Right kidney (tissue), 1 donor: ENCODE measurements around the gene MYADML2.
A peak's percentile ranks its signal among the peaks of the same experiment; 100 is the strongest.

ENCODE experiments used
- DNase-seq: peaks from one replicate; pipeline ENCODE4 v3.0.0-alpha.2; 2016

The MYADML2 gene

DNA sequence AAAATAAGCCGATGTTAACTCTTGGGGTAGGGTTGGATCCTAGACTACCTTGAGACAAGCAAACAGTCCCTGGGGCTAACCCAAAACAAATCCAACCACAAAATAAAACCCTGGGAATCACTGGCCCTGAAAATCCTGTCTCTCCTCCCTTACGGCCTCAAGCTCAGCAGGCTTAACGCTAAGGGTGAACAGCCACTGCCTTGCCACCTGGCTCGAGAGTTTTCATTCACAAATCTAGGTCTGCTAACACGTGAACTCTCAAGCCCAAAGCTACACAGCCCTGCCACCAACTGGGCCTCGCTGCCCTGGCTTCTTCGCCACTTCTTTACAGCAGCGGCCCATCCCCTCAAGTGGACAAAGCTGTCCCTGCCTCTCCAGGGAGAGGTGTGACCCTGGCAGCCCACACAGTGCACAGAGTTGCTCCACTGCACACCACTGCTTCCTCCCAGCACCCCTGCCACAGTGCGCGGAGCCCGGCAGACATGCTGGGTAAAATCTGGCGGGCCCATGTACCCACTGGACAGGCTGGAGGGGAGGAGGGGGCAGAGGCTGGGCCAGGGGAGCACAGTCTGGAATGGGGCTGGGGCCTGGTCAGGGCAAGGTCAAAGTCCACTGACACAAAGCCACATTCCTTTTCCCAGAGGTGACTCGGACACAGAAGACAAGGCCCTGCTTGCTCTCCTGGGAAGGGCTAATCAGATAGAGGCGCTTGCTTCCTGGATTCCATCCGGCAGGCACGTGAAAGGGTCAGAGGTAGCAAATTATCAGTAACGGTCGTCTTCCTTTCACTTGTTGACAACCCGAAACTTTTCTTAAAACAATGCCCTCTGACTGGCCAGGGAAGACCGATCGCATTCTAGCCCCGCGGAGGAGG lies 36.8 kb downstream of the MYADML2 start:
- DNase-seq: peak; percentile 15

DNA sequence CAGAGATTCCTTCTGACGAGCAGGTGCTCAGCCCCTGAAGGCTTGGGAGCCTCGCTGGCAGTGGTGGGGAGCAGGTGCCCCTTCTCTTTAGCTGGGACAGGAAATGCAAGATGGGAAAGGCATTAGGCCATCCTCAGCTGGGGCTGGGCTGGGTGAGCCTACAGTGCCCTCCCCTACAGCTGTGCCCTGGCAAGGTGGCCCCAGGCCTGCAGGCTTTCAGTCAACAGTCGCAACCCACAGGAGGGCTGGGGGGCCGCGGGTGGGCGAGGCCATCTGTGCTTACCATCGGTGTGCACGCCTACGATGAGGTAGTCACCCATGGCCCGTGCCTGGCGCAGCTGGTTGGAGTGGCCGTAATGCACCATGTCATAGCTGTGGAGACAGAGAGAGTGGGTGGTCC lies 37.8 kb downstream of the MYADML2 start:
- no peak for DNase-seq

DNA sequence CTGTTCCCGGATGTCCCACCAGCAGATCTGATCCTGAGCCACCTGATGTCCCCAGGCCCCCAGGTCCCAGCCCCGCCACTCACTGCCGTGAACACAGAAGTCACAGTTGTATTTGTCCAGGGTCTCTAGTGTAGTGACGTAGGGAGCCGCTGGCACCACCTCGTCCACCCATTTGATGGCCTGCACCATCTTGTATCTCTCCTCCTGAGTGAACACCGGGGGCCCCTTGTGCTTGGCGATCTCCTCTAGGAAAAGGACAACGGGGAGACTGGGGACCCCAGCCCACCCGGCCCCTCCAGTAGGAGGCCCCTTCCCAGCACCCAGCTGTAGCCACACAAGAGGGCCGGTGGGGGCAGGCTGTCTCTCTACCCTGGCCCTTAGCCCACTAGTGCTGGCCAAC lies 38.2 kb downstream of the MYADML2 start:
- DNase-seq: no peak

DNA sequence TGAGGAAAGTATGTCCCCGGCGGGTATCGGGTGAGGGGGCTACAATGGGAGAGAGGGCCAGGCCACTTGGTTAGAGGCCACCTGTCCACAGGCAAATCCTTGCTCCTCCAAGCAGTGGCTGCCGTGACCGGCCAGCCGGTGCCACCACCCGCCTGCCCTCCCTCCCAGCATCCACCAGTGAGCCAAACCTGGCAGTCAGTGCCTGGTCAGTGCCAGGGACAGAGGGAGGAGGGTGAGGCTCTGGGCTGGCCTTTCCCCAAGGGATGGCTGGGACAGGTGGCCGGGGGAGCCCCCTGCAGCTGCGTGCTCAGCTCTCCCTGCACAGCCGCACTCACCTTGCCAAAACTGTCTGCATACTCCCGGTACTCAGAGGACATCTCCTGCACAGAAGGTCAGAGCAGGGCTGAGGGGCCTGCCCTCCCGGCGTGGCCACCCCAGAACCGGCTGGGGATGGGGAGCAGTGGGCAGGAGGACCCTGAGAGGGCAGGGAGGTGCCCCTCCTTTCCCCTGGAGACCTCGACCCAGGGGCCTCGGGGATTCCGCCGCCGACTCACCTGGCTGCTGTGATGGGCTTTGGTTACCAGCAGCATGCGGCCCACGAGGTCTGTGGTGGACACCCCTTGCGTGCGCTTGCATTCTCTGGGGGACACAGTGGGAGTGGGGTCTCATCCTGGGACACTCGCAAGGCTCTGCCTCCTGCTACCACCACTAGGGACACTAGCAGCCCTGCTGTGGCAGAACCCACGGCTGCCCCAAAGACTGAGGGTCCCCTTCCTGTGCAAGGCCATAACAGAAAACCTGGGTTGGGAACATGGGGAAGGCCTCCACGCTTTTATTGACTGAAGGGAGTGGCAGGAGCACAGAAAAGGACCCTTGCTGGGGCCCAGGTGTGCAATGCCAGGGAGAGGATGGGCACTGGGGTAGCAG lies 39.6 kb downstream of the MYADML2 start:
- no peak for DNase-seq

DNA sequence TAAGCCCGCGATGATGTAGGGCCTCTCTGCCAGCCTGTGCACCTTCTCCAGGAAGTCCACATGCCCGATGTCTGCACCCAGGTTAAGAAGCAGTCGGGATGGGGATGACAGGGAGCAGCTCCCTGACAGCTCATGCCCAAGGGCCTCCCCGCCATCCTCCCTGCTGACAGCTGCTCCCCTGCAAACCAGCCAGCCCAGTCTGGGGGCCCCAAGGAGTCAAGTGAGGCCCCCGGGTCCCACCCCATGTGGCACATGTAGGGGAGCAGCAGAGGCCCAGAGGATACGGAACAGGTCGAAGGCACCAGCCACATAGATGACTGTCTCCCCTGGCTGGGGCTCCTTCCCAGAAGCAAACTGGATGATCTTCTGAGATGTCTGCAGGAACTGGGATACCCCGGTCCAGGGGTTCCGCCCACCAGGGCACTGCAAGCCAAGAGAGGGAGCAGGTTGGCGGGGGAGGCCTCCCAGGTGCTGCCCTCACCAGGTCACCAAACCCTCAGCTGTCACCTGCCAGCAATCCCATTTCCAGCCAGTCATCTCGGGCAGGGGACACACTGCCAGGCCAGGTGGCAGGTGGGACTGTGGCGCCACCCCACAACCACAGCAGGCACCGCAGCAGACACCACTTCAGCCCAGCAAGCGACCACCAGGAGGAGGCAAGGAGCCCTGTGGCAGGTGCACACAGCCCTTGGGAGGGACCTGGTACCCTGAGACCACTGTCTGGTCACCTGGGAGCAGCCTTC lies 40.4 kb downstream of the MYADML2 start:
- no peak for DNase-seq

DNA sequence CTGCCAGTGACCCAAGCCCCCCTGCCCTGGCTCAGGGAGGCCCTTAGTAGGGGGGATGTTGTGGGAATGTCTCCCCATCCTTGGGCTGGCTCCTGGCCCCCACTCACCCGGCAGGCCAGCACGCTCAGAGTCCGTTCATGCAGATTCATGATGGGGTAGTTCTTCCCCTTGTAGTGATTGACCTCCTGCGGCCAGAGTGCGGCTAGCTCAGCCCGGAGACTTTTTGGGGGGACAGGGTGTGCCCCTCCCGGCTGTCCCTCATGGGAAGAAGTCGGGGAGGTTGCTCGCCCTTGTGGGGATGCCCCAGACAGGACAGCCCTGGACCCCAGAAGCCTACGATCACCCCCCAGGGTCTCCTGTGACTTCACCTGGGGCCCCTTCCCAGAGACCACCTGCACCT lies 41.0 kb downstream of the MYADML2 start:
- no peak for DNase-seq

DNA sequence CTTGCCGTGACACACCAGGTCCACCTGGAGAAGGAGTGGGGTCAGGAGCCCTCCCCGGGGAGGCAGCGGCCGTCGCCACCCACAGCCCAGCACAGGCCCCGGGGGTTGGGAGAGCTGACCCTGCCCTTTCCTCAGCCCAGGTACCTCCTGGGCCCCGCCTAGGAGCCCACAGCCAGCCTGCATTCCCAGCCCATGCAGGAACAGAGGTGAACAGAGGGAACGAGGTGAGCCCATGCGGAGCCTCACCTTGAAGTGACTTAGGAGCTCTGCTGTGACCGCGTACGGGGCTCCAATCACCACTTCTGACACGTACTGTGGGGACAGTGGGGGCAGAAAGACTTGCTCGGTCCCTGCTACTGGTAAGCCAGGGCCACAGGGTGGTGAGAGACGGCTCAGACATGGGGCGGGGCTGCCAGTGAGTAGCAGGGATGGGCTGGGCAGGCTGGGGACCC lies 41.6 kb downstream of the MYADML2 start:
- no peak for DNase-seq

DNA sequence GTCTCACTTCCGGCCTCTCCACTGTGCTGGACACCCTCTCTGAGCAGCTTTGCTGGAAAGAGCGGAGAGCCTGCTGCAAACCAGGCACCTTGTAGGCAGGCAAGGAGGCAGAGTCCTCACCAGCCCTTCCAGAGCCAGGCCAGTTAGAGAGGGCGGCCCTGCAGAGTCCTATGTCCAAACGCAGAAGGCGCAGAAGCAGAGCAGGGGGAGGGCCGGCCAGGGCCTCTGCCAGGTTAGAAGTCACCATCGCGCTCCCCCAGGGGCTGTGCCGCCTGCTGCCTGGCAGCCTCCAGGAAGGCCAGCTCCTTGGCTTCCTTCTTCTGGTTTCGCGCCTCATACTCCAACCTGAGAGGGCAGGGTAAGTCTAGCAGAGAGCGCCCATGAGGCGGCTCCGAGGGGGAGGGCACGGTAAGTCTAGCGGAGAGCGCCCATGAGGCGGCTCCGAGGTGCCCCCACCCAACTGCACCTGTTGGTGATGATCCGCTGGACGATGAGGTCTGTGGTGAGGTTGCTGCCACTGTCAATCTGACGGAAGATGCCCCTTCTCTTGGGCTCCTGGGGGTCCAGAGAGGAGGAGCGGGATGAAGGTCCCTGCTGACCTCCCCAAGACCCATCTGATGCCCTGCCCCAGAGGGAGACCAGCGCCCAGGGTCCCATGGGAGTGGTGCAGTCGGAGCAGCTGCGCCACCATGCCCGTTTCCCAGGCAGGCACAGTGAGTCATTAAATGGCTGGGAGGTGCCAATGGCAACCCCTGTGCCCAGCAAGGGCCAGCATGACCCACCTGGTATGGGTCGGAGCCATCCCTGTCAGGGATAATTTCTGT lies 42.2 kb downstream of the MYADML2 start:
- no peak for DNase-seq

DNA sequence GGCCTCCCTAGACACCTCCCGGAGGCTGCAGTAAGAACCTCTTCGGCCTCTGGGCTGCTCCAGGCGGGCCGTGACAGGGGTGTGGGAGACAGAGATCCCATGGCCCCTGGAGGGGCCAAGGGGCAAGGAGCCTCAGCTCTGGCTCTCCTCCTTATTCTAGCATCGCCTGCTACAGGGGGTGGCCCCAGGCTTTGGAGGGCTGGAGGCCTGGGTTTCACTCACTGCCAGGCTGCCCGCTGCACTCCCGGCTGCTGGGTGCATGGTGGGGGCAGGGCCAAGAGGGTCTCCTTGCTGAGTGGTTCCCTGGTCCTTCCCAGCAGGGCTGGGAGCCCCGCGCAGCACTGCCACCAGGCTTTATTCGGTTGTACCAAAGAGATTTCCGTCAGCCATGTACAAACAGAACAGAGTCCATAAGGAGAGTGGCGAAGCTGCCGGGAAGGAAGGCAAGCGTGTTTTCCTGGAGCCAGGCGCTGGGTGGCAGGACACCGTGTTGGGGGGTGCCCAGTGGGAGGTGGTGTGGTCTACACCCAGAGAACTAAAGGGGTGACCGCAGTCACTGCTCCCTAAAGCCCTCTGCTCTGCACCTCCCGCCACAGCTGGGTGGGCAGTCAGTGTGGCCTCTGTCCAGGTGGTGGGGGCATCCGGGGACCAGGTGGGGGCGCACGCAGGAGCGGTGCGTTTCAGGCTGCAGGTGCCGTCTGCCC lies 43.0 kb downstream of the MYADML2 start:
- no peak for DNase-seq

DNA sequence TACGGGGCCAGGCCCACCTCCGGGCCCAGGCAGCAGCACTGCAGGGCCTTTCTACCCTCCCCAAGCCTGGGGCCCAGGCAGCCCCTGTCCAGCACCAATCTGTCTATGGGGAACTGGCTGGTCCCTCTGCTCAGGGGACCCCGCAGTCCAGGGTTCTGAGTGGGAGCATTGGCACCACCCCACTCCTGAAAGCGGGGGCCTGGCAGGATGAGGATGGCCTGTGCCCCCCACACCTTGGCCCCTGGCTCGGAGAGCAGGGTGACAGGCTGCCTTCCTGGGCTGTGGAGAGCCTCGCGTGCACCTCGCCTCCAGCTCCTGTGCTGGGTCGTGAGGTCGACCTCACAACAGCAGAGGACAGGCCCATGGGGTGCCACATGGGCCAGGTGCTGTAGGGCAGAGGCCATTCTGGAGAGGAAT lies 43.6 kb downstream of the MYADML2 start:
- no peak for DNase-seq

DNA sequence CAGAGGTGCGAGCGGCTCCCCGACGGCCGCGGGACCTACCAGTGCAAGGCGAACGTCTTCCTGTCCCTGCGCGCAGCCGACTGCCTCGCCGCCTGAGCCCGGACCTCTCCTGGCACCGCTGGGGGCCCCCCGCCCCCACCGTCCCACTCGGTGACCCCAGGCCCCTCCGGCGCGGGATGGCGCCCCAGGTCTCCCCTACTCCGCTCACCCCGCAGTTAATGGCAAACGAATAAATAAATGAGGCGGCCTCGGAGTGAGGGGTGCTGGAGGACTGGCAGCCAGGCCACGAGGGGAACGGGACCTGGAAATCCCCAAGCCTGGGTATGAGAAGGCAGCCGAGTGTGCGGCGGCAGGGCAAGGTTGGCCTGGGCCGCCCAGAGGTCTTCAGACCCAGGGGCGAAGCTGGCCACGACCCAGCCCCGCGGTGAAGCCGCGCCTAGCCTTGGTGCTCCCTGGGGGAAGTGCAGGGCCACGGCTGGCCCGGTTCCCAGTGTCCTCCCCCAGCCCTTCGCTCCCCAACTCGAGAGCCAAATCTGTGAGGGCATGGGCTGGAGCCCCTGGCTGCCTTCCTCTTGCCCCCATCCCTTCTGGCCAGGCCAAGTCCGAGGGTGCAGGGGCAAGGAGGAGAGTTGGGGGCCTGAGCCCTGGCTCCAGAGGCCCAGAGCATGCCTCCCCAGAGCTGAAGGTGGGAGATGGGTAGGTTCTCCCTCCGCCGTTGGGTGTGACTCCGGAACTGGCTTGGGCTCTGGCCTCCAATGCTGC lies 44.2 kb downstream of the MYADML2 start:
- DNase-seq: no peak

DNA sequence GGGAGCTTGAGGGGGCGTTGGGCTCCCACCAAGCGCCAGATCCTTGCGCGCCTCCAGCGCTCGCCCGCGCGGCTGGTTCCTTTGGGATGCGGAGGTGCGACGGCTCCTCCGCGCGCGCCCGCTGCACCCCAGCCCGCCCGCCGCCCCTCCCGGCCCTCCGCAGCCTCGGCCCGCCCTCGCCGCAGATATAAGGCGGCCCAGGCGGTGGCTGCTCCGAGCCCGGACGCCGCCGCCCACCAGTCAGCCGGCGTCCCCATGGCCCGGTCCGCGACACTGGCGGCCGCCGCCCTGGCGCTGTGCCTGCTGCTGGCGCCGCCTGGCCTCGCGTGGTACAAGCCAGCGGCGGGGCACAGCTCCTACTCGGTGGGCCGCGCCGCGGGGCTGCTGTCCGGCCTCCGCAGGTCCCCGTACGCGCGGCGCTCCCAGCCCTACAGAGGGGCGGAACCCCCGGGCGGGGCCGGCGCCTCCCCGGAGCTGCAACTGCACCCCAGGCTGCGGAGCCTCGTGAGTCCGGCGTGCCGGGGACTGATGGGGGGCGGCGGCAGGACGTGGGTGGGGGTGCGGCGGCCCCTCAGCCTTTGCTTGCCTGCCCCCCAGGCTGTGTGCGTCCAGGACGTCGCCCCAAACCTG lies 44.9 kb downstream of the MYADML2 start, which contains the start of gene NPB:
NPB (plus strand) TSS at position 216 of the 630 bp plus-strand sequence; CDS start at position 256, 40 bp downstream.
- peak; percentile 51 for DNase-seq

DNA sequence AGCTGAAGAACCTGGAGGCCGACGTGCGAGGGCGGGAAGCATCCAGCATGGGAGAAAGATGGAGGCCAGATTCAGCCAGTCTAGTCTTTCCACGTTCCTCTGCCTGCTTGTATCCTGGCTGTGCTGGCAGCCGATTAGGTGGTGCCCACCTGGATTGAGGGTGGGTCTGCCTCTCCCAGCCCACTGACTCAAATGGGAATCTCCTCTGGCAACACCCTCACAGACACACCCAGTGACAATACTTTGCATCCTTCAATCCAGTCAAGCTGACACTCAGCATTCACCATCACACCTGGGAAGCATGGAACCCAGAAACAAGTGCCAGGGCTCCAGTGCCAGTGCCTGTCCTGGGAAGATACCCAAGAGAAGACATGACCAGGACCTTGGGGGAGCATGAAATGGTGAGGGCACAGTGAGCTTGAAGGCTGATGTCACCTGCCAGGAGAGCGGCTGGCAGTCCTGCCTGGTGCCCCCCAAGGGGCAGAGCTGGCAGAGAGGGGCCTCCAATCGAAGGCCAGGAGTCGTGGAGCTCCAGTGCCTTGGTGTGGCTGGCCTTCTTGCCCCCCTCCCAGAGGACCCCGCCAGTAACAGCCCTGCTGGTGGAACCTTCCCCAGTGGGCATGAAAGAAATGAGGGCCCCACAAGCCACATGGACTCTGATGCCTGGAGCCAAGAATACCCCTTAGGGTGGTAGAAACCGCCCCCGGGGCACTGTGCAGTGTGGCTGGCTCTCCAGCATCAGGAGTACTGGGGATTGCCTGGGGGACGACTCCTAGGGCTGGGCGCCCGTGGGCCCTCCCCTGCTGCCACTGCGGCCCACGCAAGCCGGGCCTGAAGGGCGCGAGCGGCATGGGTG lies 45.6 kb downstream of the MYADML2 start:
- DNase-seq: peak; percentile 44

DNA sequence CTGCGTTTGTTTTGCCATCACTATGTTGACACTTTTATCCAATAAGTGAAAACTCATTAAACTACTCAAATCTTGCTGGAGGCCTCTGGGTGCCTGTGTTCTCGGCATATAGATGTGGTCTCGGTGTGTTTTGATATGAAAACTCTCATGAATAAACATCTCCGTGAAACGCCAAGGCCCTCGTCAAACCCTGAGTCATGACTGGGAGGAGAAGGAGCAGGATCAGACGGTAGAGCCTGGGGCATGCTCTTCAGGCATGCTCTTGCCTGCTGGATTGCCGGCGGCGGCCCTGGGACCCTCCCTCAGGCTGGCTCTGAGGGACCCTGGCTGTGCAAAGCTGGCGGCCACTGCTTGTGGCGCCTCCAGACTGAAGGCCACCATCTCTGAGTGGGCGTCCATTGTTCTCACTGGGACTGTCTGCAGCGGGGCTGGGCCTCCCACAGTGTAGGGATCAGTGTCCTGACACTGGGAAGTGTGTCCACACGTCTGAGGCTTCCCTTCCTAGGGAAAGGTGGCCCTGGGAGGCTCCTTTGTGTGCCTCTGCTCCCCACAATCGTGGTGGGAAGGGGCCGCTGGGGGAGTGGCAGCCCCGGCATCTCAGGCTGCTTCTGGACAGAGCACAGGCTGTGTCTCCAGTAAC lies 46.7 kb downstream of the MYADML2 start:
- DNase-seq: no peak

DNA sequence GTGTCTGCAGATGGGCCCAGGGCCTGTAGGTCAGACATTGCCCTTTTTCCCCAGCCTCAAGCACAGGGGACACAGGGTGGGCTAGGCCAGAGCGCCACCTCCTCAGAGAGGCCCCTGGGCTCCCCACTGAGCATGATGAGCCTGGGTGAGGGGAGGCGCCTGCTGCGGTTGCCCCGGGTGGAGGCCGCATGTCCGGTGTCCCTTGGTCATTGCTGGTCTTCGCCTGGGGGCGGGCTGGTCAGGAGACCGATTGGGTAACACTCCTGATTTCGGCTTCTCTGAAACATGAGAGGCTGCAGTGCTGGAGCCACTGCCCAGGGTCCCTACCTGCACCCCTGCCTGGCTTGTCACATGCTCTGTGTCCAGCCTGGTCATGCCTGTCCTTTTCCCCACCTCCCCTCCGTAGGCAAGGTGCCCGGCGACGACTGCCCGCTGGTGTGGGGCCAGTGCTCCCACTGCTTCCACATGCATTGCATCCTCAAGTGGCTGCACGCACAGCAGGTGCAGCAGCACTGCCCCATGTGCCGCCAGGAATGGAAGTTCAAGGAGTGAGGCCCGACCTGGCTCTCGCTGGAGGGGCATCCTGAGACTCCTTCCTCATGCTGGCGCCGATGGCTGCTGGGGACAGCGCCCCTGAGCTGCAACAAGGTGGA lies 47.4 kb downstream of the MYADML2 start:
- DNase-seq: no peak

DNA sequence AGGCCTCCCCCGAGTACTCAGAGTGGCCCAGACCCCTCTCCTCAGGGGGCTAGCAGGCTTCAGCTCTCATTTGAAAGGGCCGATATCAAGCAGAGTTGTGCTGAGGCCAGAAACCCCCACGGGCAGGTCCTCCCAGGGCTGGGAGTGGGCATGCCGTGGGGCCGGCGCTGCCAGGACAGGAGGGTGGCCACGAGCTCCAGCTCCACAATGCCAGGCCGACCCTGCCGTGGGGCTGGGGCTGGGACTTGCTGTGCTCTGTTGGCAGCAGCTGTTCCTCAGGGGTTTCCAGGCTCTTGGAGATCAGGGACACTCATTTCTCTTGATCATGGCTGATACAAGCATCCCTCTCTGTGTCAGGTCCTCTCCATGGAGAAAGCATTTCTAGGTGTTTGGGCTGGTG lies 48.1 kb downstream of the MYADML2 start:
- DNase-seq: no peak
